ENCODE results near the gene KANTR.
"Not testable (repeated sequence)": the region's sequence is repeated elsewhere in the genome, so short reads cannot be mapped to it uniquely, and the experiment has no call there.

KANTR gene

DNA sequence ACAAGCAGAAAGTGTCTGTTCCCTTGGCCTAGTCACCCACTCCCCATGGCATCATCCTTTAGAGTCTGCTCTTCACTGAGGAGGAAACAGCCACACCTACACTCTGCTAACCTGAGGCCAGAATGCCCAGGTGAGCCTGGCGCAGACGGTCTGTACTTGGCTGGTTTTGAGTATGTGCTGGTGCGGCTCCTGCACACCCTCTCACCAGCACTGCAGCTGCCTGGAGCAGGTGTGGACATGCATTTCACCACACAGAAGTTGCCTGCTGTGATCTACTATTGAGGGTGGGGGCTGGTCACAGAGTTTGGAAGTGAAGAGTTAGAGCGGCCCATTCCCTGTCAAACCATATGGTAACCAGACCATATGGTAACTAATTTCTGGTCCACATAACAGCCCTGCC is 39.5 kb downstream of the KANTR start:
- no peak for DNase-seq

DNA sequence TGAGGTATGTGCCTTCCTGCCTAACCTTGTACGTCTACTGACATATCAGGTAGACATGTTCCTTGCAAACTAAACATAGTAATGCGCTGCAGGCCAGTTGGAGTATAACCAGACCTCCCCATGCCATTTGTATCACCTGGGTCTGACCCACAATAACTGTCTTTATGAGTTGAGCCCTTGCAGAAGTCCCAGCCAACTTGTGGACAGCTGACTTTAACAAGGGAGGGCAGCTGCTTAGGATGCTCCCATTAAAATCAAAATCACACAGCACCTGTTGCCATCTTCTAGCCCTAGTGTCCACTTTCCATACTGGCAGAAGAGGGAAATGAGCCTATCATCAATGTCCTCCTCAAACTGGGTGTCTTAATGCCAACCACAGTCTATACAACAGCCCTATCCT is 41.6 kb downstream of the KANTR start:
- no peak for DNase-seq

GRCh38 chrX:53153581-53153980 is 59.6 kb downstream of the KANTR start:
- no peak for DNase-seq

- no peak for DNase-seq
Measured at GRCh38 chrX:53155512-53156206, 61.7 kb downstream of the KANTR start.

DNA sequence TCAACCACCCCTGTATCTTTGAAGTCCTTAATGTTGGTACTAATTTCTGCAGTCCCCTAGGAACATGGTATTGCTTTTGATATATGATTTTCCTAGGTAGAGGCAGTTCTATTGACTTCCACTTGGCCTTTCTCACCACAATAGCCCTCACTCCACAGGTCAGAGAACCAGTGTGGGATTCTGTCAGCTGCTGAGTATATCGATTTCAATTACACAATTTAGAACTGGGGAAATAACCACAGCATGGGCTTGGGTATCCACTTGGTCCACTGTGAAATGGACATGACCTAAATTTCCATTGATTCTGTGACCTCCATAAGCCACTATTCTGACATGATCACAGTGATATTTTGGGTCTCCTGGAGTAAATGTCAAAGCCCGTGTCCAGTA is 62.3 kb downstream of the KANTR start:
- no peak for DNase-seq

- DNase-seq: no peak
Measured at GRCh38 chrX:53159184-53159583, 65.2 kb downstream of the KANTR start.

- no peak for DNase-seq
Measured at GRCh38 chrX:53160297-53160983, 66.5 kb downstream of the KANTR start.

- no peak for DNase-seq
Measured at GRCh38 chrX:53163436-53163835, 69.5 kb downstream of the KANTR start.

DNA sequence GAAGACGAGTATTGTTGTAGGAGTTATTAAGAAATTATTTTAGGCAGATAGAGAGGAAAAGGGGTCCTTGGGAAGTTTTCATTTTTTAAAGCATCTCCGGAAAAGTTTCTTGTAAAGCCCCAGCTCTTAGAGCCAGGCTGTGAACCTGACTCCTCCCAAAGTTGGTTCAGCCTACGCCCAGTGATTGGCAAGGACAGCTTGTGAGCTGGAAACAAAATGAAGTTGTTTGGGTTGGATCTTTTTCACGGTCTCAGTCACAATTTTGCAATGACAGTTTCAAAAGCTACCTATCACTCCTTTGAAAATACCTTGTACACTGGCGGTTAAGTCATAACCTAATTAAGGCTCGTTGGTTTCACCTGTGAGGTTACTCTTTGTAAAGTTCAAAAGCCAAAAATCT is 70.6 kb downstream of the KANTR start:
- DNase-seq: not testable (repeated sequence)

DNA sequence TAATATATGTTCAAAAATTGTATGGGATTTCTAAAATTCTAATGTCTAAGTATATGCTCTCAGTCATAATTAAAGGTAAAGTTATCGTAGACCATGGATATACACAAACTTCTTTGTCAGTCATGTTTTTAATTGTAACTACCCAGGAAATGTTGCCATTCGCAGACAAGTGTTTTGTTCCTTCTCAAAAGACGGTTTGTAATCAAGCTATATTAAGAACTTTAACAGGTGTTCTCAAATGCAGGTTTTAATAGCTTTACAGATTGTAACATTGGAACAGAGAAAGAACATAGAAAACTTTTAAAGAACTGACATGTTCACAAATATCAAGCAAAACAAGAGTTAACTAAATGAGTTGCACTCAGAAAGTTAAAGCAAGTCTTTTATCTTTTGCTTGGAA is 72.2 kb downstream of the KANTR start:
- DNase-seq: no peak

DNA sequence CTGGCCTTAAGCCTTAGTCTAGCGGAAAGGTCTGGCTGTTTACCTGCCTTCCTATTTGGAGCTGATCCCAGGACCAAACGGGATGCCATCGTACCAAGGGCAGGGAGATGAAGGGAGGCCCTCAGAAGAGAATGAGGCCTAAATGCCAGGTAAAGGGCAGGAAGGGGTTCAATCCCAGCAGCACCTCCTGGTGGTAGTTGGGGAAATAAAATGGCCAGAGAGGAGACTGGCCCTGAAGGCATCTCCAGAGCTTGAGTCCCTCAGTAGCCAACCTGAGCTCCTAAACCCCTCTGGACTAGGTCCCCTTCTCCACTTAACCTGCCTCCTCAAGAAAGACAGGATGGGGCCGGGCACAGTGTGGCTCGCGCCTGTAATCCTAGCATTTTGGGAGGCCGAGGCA is 77.4 kb downstream of the KANTR start:
- DNase-seq: no peak
